ENCODE data around the gene FBXL20.

- TF ChIP-seq, protein P1, sequence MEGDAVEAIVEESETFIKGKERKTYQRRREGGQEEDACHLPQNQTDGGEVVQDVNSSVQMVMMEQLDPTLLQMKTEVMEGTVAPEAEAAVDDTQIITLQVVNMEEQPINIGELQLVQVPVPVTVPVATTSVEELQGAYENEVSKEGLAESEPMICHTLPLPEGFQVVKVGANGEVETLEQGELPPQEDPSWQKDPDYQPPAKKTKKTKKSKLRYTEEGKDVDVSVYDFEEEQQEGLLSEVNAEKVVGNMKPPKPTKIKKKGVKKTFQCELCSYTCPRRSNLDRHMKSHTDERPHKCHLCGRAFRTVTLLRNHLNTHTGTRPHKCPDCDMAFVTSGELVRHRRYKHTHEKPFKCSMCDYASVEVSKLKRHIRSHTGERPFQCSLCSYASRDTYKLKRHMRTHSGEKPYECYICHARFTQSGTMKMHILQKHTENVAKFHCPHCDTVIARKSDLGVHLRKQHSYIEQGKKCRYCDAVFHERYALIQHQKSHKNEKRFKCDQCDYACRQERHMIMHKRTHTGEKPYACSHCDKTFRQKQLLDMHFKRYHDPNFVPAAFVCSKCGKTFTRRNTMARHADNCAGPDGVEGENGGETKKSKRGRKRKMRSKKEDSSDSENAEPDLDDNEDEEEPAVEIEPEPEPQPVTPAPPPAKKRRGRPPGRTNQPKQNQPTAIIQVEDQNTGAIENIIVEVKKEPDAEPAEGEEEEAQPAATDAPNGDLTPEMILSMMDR (conservative IDR thresholded peaks at IDR 0.05; ENCODE audit: low read depth, low read length) = peak; percentile 64
- TF ChIP-seq EZH2 (IDR thresholded peaks at IDR 0.05; ENCODE audit: low read length, unreplicated experiment) = no peak
Measured at GRCh38 chr17:39239640-39240314, 161.6 kb downstream of the FBXL20 start.
